ENCODE results near the gene CARMIL1.
"Not testable (repeated sequence)": the region's sequence is repeated elsewhere in the genome, so short reads cannot be mapped to it uniquely, and the experiment has no call there.

CARMIL1 gene

GRCh38 chr6:25371037-25371347 is 91.8 kb downstream of the CARMIL1 start:
- no peak for DNase-seq

GRCh38 chr6:25375125-25375524 is 96.0 kb downstream of the CARMIL1 start:
- no peak for DNase-seq

GRCh38 chr6:25377664-25378063 is 98.5 kb downstream of the CARMIL1 start:
- DNase-seq, result no peak

GRCh38 chr6:25381077-25381476 is 101.9 kb downstream of the CARMIL1 start:
- no peak for DNase-seq

GRCh38 chr6:25382476-25382875 is 103.3 kb downstream of the CARMIL1 start:
- not testable (repeated sequence) for DNase-seq

GRCh38 chr6:25384234-25384633 is 105.1 kb downstream of the CARMIL1 start:
- DNase-seq, result no peak

GRCh38 chr6:25384967-25385366 is 105.8 kb downstream of the CARMIL1 start:
- DNase-seq, result peak; percentile 16

- no peak for DNase-seq
Measured at GRCh38 chr6:25387483-25387882, 108.3 kb downstream of the CARMIL1 start.

GRCh38 chr6:25387911-25388310 is 108.7 kb downstream of the CARMIL1 start:
- no peak for DNase-seq

GRCh38 chr6:25388776-25389175 is 109.6 kb downstream of the CARMIL1 start:
- DNase-seq, result no peak

GRCh38 chr6:25389471-25389870 is 110.3 kb downstream of the CARMIL1 start:
- peak; percentile 40 for DNase-seq

- DNase-seq, result peak; percentile 35
Measured at GRCh38 chr6:25392372-25392771, 113.2 kb downstream of the CARMIL1 start.

GRCh38 chr6:25395731-25396130 is 116.6 kb downstream of the CARMIL1 start:
- no peak for DNase-seq

GRCh38 chr6:25397406-25397805 is 118.2 kb downstream of the CARMIL1 start:
- no peak for DNase-seq

- DNase-seq, result no peak
Measured at GRCh38 chr6:25399885-25400284, 120.7 kb downstream of the CARMIL1 start.

- DNase-seq, result no peak
Measured at GRCh38 chr6:25401711-25402110, 122.5 kb downstream of the CARMIL1 start.

- DNase-seq, result no peak
Measured at GRCh38 chr6:25402125-25402524, 123.0 kb downstream of the CARMIL1 start.

- DNase-seq, result no peak
Measured at GRCh38 chr6:25403150-25403549, 124.0 kb downstream of the CARMIL1 start.

GRCh38 chr6:25404091-25404490 is 124.9 kb downstream of the CARMIL1 start:
- DNase-seq, result no peak

- DNase-seq, result no peak
Measured at GRCh38 chr6:25404693-25405169, 125.6 kb downstream of the CARMIL1 start.

- no peak for DNase-seq
Measured at GRCh38 chr6:25405442-25405841, 126.3 kb downstream of the CARMIL1 start.

- no peak for DNase-seq
Measured at GRCh38 chr6:25407431-25407830, 128.3 kb downstream of the CARMIL1 start.

- DNase-seq, result no peak
Measured at GRCh38 chr6:25410102-25410501, 130.9 kb downstream of the CARMIL1 start.

GRCh38 chr6:25411316-25411950 is 132.3 kb downstream of the CARMIL1 start:
- no peak for DNase-seq
